ENCODE measurements around the gene LALBA.
"Not testable (repeated sequence)": the region's sequence is repeated elsewhere in the genome, so short reads cannot be mapped to it uniquely, and the experiment has no call there.

Gene LALBA

DNA sequence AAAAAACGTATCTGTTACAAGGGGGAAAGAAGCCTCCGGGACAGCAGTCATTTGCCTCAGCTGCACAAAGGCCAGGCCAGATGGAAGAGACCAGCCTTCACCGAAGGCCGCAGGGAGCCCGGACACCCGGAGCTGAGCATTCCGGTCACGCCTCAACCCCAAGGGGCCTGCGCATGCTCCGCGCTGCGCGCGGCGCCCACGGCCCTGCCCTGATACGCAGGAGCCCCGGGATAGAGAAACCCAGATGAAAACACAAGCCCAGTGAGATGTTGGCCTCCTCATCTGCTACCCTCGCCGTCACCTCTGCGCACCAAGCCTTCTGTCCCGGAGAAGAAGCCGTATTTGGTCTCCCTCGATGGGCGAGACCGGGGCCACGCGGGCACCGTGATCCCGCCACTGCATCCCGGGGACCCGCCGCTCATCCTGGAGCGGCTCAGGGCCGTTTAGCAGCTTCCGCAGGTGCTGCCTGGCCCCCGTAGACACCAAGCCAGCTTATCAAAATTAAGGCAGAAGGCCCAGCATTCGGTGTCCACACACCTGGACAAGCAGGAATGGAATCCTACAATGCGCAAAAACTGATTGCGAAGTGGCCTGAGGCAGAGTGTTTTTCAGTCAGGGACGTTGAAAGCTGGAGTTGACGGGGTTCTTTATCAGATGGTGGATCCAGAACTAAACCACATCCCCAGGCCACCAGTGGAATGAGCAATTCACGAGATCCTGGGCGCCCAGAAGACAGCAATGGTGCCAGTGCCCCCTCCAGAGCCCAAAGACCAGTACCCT, 41.8 kb downstream of the LALBA start:
- DNase-seq, result no peak

DNA sequence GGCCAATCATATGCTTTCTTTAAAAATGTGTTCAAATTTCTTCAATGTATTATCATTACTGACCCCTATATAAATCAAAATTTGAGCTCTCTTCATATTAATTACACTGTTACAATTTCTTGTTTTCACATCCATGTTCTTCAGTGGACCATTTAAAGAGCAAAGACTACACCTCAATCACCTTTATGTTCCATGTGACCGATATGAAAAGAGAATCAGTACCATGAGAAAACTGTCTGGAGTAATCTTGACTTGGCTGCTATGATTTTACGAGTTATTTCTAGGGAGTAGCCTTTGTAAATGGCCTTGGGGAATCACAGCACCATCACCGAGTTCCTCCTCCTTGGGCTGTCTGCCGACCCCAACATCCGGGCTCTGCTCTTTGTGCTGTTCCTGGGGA, 44.5 kb downstream of the LALBA start, which contains the start of gene OR8S1:
Gene OR8S1 (plus strand): TSS at position 301 of the 400 bp plus-strand sequence. CDS start 0 bp downstream, at position 301.
- DNase-seq, result no peak

DNA sequence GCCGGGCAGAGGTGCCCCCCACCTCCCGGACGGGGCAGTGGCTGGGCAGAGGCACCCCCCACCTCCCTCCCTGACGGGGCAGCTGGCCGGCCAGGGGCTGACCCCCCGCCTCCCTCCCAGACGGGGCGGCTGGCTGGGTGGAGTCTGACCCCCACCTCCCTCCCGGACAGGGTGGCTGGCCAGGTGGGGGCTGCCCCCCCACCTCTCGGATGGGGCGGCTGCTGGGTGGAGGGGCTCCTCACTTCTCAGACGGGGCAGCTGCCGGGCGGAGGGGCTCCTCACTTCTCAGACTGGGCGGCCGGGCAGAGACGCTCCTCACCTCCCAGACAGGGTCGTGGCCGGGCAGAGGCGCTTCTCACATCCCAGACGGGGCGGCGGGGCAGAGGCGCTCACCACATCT, 49.5 kb downstream of the LALBA start:
- DNase-seq, result not testable (repeated sequence)
